HG03060 (cell line): ENCODE data around the gene DTX2.
A peak's percentile ranks its signal among the peaks of the same experiment; 100 is the strongest.
"Not testable (repeated sequence)": the region's sequence is repeated elsewhere in the genome, so short reads cannot be mapped to it uniquely, and the experiment has no call there.

Source experiments
- ATAC-seq: cut with Tn5 transposase; IDR thresholded peaks from one replicate; pipeline ENCODE4 v1.9.1; 2021; ENCODE audit warnings: low read depth, moderate number of reproducible peaks; ENCODE audit not compliant: unreplicated experiment

DTX2 gene

DNA sequence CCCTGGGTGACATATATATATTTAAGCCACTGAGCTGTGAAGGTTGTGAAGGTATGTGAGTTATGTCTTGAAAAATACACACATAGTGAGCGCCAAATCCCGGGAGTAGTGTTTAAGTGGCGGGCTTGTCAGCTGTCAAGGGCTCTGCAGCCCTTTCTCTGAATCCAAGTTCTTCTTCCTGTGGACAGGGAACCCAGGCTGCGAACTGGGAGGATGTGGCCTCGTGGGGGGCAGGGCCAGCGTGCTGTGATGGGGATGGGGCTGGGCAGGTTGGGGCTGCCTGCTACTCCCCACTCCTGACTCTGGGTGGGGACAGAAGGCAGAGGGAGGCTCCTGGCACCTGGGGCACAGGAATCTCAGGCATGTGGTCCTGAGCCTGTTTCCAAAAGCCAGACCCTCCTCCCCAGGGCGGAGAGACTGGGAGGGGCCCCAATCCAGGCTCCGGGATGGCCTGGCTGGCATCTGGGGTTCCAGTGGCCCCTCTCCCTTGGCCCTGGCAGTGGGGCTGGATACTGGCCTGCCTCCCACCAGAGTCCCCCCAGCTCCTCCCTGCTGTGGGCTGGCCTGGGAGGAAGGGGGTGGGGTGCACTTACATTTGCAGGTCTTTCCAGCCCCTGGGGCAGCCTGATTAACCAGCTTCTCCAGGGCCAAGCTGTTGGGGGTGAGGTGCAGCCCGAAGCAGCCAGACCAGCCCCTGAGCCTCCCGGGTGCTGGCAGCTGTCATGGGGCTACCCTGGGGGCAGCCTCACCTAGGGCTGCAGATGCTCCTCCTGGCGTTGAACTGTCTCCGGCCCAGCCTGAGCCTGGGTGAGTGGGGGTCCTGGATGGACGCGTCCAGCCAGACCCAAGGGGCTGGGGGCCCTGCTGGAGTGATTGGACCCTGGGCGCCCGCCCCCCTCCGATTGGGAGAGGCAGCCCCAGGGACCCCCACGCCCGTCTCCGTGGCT, 48.7 kb downstream of the DTX2 start, which contains the start of gene UPK3B:
Gene UPK3B (plus strand): TSS at position 622 of the 947 bp plus-strand sequence. CDS start 101 bp downstream, at position 723.
- ATAC-seq: no peak

- ATAC-seq: not testable (repeated sequence)
Measured at GRCh38 chr7:76511200-76511910, 49.8 kb downstream of the DTX2 start.

DNA sequence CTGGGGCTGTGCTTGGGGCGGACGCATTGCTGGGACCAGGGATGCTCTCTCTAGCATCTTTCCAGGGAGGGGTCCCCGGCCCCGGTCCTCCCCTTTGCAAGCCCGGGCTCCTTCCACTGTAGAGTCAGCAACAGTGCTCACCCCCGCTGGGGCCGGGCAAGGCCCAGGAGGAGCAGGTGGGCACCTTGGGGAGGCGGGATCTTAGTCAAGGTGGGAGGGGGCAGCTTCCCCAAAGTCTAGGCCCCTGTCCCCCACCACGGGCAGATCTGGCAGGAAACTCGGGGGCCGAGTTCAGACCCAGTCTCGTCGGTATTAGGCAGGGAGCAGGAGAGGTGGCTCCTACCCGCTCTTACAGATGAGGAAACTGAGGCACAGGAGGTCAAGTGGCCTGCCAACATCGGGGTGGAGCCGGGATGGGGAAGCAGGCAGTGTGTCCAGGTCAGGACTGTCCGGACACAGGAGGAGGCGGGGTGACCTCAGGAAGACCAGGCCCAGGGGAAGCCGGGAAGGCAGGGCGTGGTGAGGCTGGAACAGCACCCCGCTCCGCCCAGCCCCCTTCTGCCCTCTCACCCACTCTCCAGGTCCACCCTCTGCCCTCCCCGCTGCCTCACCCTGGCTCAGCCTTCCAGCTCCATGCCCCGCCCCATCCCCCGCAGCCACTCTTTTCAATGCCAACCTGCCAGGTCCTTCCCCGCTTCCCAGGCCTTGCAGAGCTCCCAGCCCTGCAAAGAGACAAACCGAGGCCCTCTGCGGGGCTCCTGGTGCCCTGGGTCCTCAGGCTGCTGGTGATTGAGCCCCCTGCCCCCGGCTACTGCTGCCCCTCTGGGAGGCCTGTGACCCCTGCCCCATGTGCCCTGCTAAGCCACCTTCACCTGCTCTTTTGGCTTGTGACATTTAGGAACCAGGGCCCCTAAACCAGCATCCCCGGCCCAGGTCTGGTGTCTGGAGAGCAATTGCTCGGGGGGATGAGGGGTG, 50.7 kb downstream of the DTX2 start:
- ATAC-seq: not testable (repeated sequence)

- no peak for ATAC-seq
Measured at GRCh38 chr7:76512941-76513816, 51.7 kb downstream of the DTX2 start.

DNA sequence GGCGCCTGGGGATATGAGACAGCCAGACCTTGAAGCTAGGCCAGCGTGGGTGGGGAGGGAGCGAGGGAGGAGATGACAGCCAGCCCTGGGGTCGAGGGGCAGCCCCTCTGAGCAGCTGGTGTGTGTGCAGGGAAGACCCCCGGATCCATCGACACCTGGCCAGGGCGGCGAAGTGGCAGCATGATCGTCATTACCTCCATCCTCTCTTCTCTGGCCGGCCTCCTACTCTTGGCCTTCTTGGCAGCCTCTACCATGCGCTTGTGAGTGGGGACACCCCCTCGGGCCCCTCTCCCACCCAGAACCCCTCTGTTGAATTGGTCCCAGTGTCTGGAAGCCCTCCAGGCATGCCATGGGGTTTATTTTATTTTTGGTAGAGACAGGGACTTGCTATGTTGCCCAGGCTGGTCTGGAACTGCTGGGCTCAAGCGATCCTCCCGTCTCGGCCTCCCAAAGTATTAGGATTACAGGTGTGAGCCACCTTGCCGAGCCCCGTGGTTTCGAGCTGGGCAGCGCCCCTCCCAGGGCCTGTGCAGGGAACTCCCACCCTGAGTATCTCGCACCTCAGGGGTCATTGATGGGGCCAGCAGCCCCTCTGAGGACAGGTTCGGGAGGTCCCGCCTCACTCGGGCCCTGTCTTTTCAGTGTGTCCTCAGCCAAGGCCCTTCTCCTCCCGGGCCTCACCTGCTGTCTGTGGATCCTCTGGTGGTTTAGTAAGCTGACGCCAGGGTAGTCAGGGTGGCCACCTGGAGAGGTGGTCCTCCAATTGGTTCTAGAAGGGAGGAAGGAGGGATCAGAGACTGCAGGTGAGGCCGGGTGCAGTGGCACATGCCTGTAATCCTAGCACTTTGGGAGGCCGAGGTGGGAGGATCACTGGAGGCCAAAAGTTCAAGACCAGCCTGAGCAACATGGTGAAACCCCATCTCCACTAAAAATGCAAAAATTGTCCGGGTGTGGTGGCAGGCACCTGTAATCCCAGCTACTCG, 52.6 kb downstream of the DTX2 start:
- no peak for ATAC-seq

- ATAC-seq: no peak
Measured at GRCh38 chr7:76514926-76515771, 53.6 kb downstream of the DTX2 start.

GRCh38 chr7:76515999-76516443, 54.5 kb downstream of the DTX2 start:
- ATAC-seq: no peak

GRCh38 chr7:76516932-76517331, 55.4 kb downstream of the DTX2 start:
- ATAC-seq: not testable (repeated sequence)

- not testable (repeated sequence) for ATAC-seq
Measured at GRCh38 chr7:76526183-76526582, 64.7 kb downstream of the DTX2 start.

GRCh38 chr7:76531643-76532042, 70.1 kb downstream of the DTX2 start:
- ATAC-seq: not testable (repeated sequence)

DNA sequence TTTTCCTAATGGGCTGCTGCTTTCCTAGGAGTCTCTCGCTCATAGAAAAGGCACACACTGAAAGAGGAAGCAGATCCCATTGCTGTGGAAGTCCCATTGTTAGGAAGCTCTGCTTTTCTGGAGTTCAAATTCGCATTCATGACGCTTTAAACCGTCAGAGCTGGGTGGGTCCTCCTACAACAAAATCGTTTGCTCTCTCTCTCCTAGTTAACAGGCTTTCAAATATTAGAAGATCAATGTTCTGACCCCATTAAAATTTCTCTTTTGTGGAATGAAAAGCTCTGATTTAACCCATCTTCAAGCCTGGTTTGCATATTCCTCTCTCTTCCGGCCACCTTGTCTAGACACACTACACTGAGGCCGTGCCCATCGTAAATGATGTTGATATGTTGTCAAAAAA, 81.7 kb downstream of the DTX2 start, which contains the start of gene SPDYE16:
Gene SPDYE16 (minus strand): TSS at position 101 of the 400 bp plus-strand sequence. CDS start 1,838 bp downstream, outside the sequence.
- ATAC-seq: not testable (repeated sequence)

GRCh38 chr7:76549025-76549854, 87.7 kb downstream of the DTX2 start:
- peak; percentile 97 for ATAC-seq

DNA sequence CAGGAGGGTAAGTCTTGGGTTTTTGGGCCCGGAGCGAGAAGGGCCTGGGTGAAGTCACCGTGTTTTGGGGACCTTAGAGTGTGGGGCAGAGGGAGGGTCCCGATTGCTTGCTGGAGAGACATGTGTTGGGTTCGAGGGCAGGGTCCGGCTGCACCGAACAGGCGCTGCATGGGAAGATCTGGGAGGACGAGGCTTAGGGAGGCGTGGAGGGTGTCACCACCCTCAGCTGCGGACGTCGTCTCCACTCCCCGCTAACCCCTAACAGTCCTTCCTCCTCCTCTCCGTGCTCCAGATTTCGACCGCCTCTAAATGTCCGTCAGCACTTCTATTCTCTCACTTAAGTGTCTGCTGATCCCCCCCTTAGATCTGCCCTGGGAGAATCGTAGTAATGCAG, 88.3 kb downstream of the DTX2 start:
- not testable (repeated sequence) for ATAC-seq

- not testable (repeated sequence) for ATAC-seq
Measured at GRCh38 chr7:76551992-76552391, 90.5 kb downstream of the DTX2 start.
